Mesendoderm (in vitro differentiated cells): ENCODE measurements around the gene CIDEC.
"Not testable (repeated sequence)": the region's sequence is repeated elsewhere in the genome, so short reads cannot be mapped to it uniquely, and the experiment has no call there.

Experiments used
- DNase-seq: peaks from one replicate; pipeline ENCODE4 v3.0.0; 2013
- H2AK5ac ChIP-seq: 2 replicates; pipeline ENCODE4 v1.6.1; 2013; ENCODE audit warnings: low read length, inconsistent platforms
- H2BK120ac ChIP-seq: 2 replicates; pipeline ENCODE4 v1.6.1; 2013; ENCODE audit warnings: low read depth, mild to moderate bottlenecking, low read length, moderate library complexity, mixed read lengths
- H2BK15ac ChIP-seq: replicated peaks from 2 replicates; pipeline ENCODE4 v1.6.1; 2013; ENCODE audit warnings: low read depth, mild to moderate bottlenecking, moderate library complexity
- H2BK5ac ChIP-seq: 2 replicates; pipeline ENCODE4 v1.6.1; 2013; ENCODE audit warnings: low read length, inconsistent platforms
- H3K18ac ChIP-seq: 2 replicates; pipeline ENCODE4 v1.6.1; 2013; ENCODE audit warnings: mild to moderate bottlenecking, low read length, mixed read lengths
- H3K23ac ChIP-seq: one replicate; pipeline ENCODE4 v1.6.1; 2013; ENCODE audit warnings: low read length
- H3K27ac ChIP-seq: 2 replicates; pipeline ENCODE4 v1.5.1; 2013; ENCODE audit warnings: low read depth, mild to moderate bottlenecking, inconsistent platforms, low read length, moderate library complexity
- H3K27me3 ChIP-seq: 2 replicates; pipeline ENCODE4 v1.6.1; 2013; ENCODE audit warnings: low read length, control low read depth, mild to moderate bottlenecking, inconsistent platforms; ENCODE audit not compliant: insufficient read depth, poor library complexity
- H3K36me3 ChIP-seq: 2 replicates; pipeline ENCODE4 v1.6.1; 2013; ENCODE audit warnings: low read length, inconsistent platforms; ENCODE audit not compliant: control insufficient read depth, insufficient read depth
- H3K4ac ChIP-seq: one replicate; pipeline ENCODE4 v1.6.1; 2013; ENCODE audit warnings: low read depth, mild to moderate bottlenecking, low read length, moderate library complexity
- H3K4me1 ChIP-seq: 2 replicates; pipeline ENCODE4 v1.6.1; 2013; ENCODE audit warnings: low read depth, low read length, inconsistent platforms; ENCODE audit not compliant: control insufficient read depth
- H3K4me2 ChIP-seq: 2 replicates; pipeline ENCODE4 v1.6.1; 2013; ENCODE audit warnings: low read length
- H3K4me3 ChIP-seq: 2 replicates; pipeline ENCODE4 v1.5.1; 2013; ENCODE audit warnings: mild to moderate bottlenecking, low read length
- H3K56ac ChIP-seq: one replicate; pipeline ENCODE4 v1.6.1; 2013; ENCODE audit warnings: low read length
- H3K79me1 ChIP-seq: 2 replicates; pipeline ENCODE4 v1.6.1; 2013; ENCODE audit warnings: low read length, inconsistent platforms
- H3K79me2 ChIP-seq: 2 replicates; pipeline ENCODE4 v1.6.1; 2013; ENCODE audit warnings: mild to moderate bottlenecking, low read length; ENCODE audit not compliant: control insufficient read depth, insufficient read depth
- H3K9ac ChIP-seq: 2 replicates; pipeline ENCODE4 v1.6.1; 2013; ENCODE audit warnings: low read length, inconsistent platforms
- H4K5ac ChIP-seq: one replicate; pipeline ENCODE4 v1.6.1; 2013; ENCODE audit warnings: low read length
- H4K8ac ChIP-seq: one replicate; pipeline ENCODE4 v1.6.1; 2013; ENCODE audit warnings: low read depth, mild to moderate bottlenecking, control low read depth, low read length, moderate library complexity
- WGBS: extraction: QIAGEN DNeasy Blood & Tissue Kit; methylation state at CpG from one replicate; pipeline ENCODE4 v1.1.7; 2013; ENCODE audit warnings: low lambda C conversion rate, missing lambda C conversion rate; ENCODE audit not compliant: insufficient coverage; ENCODE audit errors: extremely low coverage; 5-methylcytosine and 5-hydroxymethylcytosine counted together

CIDEC gene

GRCh38 chr3:9855594-9855993, 24.5 kb downstream of the CIDEC start:
- Histone ChIP-seq H3K79me2 (no peaks in the 10 kb centered on the region), H3K4me3 (no peak overlapping the region), H4K5ac (no peak overlapping the region), H3K4me2 (no peak overlapping the region), H3K56ac (no peak overlapping the region), H4K8ac (no peak overlapping the region), H3K36me3 (no peaks in the 10 kb centered on the region), H3K79me1 (no peaks in the 10 kb centered on the region), H3K23ac (no peak overlapping the region), H3K4me1 (no peaks in the 10 kb centered on the region), H2BK15ac (no peak overlapping the region), H2AK5ac (no peak overlapping the region), H3K18ac (no peak overlapping the region), H3K4ac (no peak overlapping the region), H3K27me3 (no peaks in the 10 kb centered on the region), H2BK120ac (no peak overlapping the region), H3K9ac (no peak overlapping the region), H2BK5ac (no peak overlapping the region), H3K27ac (no peak overlapping the region)
- WGBS, result no CpG with 5 or more reads among the region's 3 CpGs
- DNase-seq, result no peak

- not testable (repeated sequence) for H2AK5ac ChIP-seq, DNase-seq, H2BK15ac ChIP-seq, H3K4me2 ChIP-seq, H3K9ac ChIP-seq, H3K4me3 ChIP-seq, H3K27ac ChIP-seq, H3K36me3 ChIP-seq, H2BK120ac ChIP-seq, H3K27me3 ChIP-seq, H3K4ac ChIP-seq, H3K4me1 ChIP-seq, H3K23ac ChIP-seq, H4K5ac ChIP-seq, H2BK5ac ChIP-seq, H3K56ac ChIP-seq, H4K8ac ChIP-seq, H3K79me2 ChIP-seq, H3K79me1 ChIP-seq, H3K18ac ChIP-seq
- no CpG with 5 or more reads among the region's 11 CpGs for WGBS
Observed at GRCh38 chr3:9854291-9854940, 25.6 kb downstream of the CIDEC start.

- no peak overlapping the region for H2BK5ac ChIP-seq
- no peak overlapping the region for H3K4me3 ChIP-seq
- H2BK15ac ChIP-seq, result no peak overlapping the region
- no peaks in the 10 kb centered on the region for H3K4me1 ChIP-seq
- H3K56ac ChIP-seq, result no peak overlapping the region
- H3K36me3 ChIP-seq, result no peaks in the 10 kb centered on the region
- no CpG with 5 or more reads among the region's 6 CpGs for WGBS
- no peak for DNase-seq
- no peaks in the 10 kb centered on the region for H3K79me2 ChIP-seq
- H3K18ac ChIP-seq, result no peak overlapping the region
- no peak overlapping the region for H3K4ac ChIP-seq
- no peak overlapping the region for H4K5ac ChIP-seq
- H2AK5ac ChIP-seq, result no peak overlapping the region
- H4K8ac ChIP-seq, result no peak overlapping the region
- H2BK120ac ChIP-seq, result no peak overlapping the region
- H3K23ac ChIP-seq, result no peak overlapping the region
- H3K79me1 ChIP-seq, result no peaks in the 10 kb centered on the region
- H3K27ac ChIP-seq, result no peak overlapping the region
- H3K27me3 ChIP-seq, result no peaks in the 10 kb centered on the region
- no peak overlapping the region for H3K4me2 ChIP-seq
- H3K9ac ChIP-seq, result no peak overlapping the region
Observed at GRCh38 chr3:9852528-9852927, 27.5 kb downstream of the CIDEC start.

- not testable (repeated sequence) for H3K4me1 ChIP-seq, H2BK15ac ChIP-seq, DNase-seq, H4K8ac ChIP-seq, H3K36me3 ChIP-seq, H3K79me2 ChIP-seq, H2AK5ac ChIP-seq, H3K9ac ChIP-seq, H3K18ac ChIP-seq, H3K4ac ChIP-seq, H3K27me3 ChIP-seq, H3K27ac ChIP-seq, H3K4me2 ChIP-seq, H3K23ac ChIP-seq, H3K79me1 ChIP-seq, H3K56ac ChIP-seq, H2BK120ac ChIP-seq, H4K5ac ChIP-seq, H2BK5ac ChIP-seq, H3K4me3 ChIP-seq
- WGBS, result no CpG with 5 or more reads among the region's 6 CpGs
Observed at GRCh38 chr3:9851926-9852325, 28.1 kb downstream of the CIDEC start.

GRCh38 chr3:9851383-9851782, 28.7 kb downstream of the CIDEC start:
- H3K27ac ChIP-seq, H3K4me2 ChIP-seq, H3K56ac ChIP-seq, H2BK15ac ChIP-seq, H4K8ac ChIP-seq, H3K4me1 ChIP-seq, H3K18ac ChIP-seq, H3K4ac ChIP-seq, H2BK120ac ChIP-seq, H4K5ac ChIP-seq, H3K23ac ChIP-seq, H2AK5ac ChIP-seq, H3K79me1 ChIP-seq, DNase-seq, H2BK5ac ChIP-seq, H3K9ac ChIP-seq, H3K79me2 ChIP-seq, H3K4me3 ChIP-seq, H3K36me3 ChIP-seq, H3K27me3 ChIP-seq: not testable (repeated sequence)
- WGBS, result no CpG with 5 or more reads among the region's 6 CpGs

- no CpG with 5 or more reads among the region's 4 CpGs for WGBS
- not testable (repeated sequence) for H3K56ac ChIP-seq, H2AK5ac ChIP-seq, H3K79me2 ChIP-seq, H3K4me2 ChIP-seq, H3K36me3 ChIP-seq, H3K27me3 ChIP-seq, H2BK5ac ChIP-seq, H3K4me1 ChIP-seq, H4K5ac ChIP-seq, H3K23ac ChIP-seq, H3K9ac ChIP-seq, H3K79me1 ChIP-seq, H2BK120ac ChIP-seq, H4K8ac ChIP-seq, H3K4ac ChIP-seq, H3K27ac ChIP-seq, H3K4me3 ChIP-seq, H3K18ac ChIP-seq, DNase-seq, H2BK15ac ChIP-seq
Observed at GRCh38 chr3:9848860-9849259, 31.2 kb downstream of the CIDEC start.
